OCI-LY7 (cell line): ENCODE results near the gene HIVEP3.

Experiments used
- CTCF ChIP-seq: fragments of 200-600 bp; sonication (generic); conservative IDR thresholded peaks from 2 replicates; pipeline ENCODE4 v1.5.1; 2014; ENCODE audit warnings: mild to moderate bottlenecking, antibody characterized with exemption, low read length, moderate library complexity, mixed read lengths
- EZH2phosphoT487 ChIP-seq: fragments of 200-600 bp; sonication (generic); IDR thresholded peaks from 2 replicates; pipeline ENCODE4 v1.6.1; 2018; ENCODE audit warnings: low read depth, borderline replicate concordance, mild to moderate bottlenecking, mixed run types, antibody characterized with exemption, low read length, moderate library complexity, mixed read lengths

GRCh38 chr1:41963636-41964035, 44.9 kb upstream of the HIVEP3 start:
- TF ChIP-seq CTCF = no peak
- no peak for TF ChIP-seq EZH2phosphoT487
